ENCODE data around the gene MARVELD1.

GRCh38 chr10:97766106-97766810 lies 52.7 kb downstream of the MARVELD1 start:
- no peak for TF ChIP-seq ZNF274 (IDR thresholded peaks at IDR 0.05; ENCODE audit: low read depth, low read length)
- TF ChIP-seq SUZ12 (IDR thresholded peaks at IDR 0.05; ENCODE audit: extremely low read depth, insufficient read depth, insufficient read length), result no peak
- TF ChIP-seq YY1 (IDR thresholded peaks at IDR 0.05; ENCODE audit: insufficient read depth, insufficient read length), result no peak
